CD4-positive, alpha-beta T cell treated with Interleukin-10 for 1 hour (primary cell): ENCODE data around the gene GNAI1.

Experiments
- DNase-seq: peaks from one replicate; pipeline ENCODE4 v3.0.0-alpha.2; 2020

Gene GNAI1

GRCh38 chr7:80165177-80165576 is 30.5 kb downstream of the GNAI1 start:
- DNase-seq = no peak

DNA sequence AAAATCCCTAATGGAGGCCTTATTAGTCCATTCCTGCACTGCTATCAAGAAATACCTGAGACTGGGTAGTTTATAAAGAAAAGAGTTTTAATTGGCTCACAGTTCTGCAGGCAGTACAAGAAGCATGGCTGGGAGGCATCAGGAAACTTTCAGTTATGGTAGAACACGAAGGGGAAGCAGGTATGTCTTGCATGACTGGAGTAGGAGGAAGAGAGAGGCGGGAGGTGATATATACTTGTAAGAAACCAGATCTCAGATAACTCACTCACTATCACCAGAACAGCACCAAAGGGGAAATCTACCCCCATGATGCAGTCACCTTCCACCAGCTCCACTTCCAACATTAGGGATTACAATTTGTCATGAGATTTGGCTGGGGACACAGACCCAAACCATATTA is 35.8 kb downstream of the GNAI1 start:
- DNase-seq = no peak

DNA sequence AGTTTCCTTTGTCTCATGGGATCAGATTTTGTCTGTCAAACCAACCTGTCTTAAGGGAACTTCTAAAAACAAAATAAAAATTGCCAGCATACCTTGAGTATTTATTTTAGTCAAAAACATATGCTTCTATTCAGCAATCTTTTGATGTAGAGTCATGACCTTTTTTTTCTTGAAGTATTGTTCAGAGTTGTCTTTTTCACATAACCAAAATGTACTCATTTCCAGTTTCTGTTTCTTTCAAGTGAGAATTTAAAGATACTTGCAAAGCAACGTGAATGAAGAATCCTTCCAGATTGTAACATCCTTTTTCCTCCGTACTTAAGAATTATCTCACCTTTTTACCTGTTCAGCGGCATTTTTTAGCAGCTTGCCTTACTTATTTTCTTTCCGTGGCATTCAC is 37.8 kb downstream of the GNAI1 start:
- DNase-seq = no peak

GRCh38 chr7:80175744-80176143 is 41.1 kb downstream of the GNAI1 start:
- DNase-seq = no peak

- no peak for DNase-seq
Measured at GRCh38 chr7:80181411-80181810, 46.8 kb downstream of the GNAI1 start.

- no peak for DNase-seq
Measured at GRCh38 chr7:80182630-80183276, 48.1 kb downstream of the GNAI1 start.

GRCh38 chr7:80183351-80183750 is 48.7 kb downstream of the GNAI1 start:
- no peak for DNase-seq

DNA sequence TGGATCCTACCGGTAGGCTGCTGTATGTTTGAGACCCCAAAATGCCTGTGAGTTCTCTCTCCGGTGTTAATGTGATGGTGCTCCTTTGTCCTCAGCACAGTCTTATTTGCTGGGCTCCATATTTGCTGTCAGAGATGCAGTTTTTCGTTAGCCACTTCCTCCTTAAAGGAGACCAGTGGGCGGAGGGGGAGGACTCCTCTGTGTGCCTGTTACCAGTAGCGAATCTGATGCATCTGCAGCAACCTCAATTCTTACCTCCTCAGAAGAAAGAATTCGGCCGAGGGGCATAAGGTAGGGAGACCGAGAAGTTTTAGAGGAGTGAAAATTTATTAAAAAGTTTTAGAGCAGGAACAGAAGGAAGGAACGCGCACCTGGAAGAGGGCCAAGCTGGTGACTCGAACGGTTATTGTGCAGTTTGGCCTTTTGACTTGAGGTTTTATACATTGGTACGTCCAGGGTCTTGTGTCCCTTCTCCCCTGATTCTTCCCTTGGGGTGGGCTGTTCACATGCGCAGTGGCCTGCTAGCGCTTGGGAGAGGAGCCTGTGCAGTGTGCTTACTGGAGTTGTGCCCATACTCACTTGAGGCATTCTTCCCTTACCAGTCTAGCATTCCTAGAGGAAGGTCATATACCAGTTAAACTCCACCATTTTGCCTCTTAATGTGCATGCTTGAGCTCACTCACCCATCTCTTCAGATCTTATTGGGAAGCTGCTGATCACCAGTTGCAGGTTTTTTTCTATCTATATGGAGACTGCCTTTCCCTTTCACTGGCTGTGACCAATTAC is 49.5 kb downstream of the GNAI1 start:
- DNase-seq = no peak

DNA sequence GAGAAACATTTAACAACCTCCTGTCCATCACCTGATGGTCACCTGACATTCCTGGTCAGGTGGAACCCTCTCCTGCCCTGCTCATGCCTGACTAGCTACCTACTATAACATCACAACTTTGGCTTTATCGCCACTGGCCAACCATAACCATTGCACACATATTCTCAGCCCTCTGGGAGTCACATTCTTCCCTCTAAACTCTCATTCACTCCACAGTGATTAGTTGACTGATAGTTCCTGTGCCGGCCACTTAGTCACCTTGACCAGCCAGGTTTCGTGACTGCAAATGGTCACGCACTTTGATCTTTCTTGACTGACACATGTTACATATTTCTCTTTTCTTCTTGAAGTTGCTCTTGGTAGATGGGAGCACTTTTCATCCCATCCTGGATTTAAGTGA is 50.1 kb downstream of the GNAI1 start:
- DNase-seq = no peak

DNA sequence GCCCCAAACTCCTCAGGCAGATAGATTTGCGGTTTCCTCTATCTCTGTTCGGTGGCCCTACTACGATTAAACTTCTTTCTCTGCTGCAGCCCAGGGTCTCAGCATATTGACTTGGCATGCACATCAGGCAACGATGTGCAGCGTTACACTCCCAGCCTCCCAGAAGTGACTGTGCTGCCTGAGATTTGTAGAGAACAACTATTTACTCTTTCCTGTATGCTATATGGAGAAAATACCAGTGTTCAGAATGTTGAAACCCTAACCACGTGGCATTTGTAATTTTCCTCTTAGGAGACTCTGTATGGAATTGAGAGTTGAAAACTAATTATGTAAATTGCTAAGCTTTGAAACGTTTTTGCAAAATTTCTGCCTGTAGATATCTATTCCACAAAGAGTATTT is 50.9 kb downstream of the GNAI1 start:
- DNase-seq = no peak

- no peak for DNase-seq
Measured at GRCh38 chr7:80186721-80187120, 52.1 kb downstream of the GNAI1 start.

GRCh38 chr7:80187279-80187678 is 52.6 kb downstream of the GNAI1 start:
- no peak for DNase-seq

DNA sequence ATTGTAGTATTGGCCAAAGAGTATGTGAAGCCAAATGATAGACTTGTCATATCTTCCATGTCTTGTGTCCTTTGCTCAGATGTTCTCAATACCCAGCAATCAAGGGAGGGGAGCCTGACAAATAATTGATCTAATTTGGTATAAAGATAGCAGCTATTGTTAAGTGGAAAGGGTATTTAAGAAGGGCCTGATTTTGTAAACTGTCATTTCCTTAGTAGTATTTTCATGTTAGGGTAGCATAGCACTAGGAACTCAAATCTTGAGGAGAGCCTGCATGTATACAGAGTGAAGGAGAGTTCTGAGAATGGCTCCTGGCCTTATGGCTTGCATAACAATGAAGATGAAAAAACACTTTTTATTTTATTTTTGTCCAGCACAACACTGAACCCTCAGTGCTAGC is 53.1 kb downstream of the GNAI1 start:
- no peak for DNase-seq

GRCh38 chr7:80189638-80190037 is 55.0 kb downstream of the GNAI1 start:
- DNase-seq = no peak

DNA sequence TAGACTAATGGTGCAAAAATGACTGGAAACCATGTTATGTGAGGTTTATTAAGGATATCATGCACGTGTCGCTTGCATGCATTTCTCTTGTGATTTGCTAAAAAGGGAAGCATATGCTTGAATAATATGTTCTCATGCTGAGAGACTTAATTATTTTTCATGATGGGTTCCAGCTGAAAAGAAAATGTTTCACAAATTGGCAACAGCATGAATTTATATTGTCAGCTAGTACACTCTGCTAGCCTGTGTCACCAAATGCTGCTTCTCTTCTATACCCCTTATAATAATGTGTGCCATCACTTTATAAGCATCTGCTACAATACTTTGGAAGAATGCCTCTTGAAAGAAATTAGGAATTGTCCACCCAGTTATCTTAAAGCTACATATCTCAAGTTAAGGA is 63.0 kb downstream of the GNAI1 start:
- no peak for DNase-seq

- DNase-seq = no peak
Measured at GRCh38 chr7:80199051-80199450, 64.4 kb downstream of the GNAI1 start.

- no peak for DNase-seq
Measured at GRCh38 chr7:80204454-80204853, 69.8 kb downstream of the GNAI1 start.

DNA sequence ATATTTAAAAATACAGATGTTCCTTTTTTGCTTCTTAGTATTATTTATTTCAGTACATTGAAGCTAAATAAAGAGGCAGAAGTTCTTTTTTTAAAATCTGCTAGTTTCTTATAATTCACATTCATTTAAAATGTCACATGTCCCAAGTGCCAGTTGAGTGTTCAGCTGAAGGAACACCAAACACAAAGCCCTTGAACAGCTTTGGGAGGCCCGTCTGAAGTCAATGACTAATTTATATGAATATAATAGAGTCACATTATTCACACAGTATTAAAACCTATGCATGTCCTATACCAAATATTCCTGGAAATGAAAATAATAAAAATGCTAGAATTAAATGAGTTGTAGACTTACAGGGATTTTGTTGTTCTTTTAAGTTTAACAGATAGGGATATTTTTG is 70.3 kb downstream of the GNAI1 start:
- no peak for DNase-seq

GRCh38 chr7:80206763-80207162 is 72.1 kb downstream of the GNAI1 start:
- no peak for DNase-seq

DNA sequence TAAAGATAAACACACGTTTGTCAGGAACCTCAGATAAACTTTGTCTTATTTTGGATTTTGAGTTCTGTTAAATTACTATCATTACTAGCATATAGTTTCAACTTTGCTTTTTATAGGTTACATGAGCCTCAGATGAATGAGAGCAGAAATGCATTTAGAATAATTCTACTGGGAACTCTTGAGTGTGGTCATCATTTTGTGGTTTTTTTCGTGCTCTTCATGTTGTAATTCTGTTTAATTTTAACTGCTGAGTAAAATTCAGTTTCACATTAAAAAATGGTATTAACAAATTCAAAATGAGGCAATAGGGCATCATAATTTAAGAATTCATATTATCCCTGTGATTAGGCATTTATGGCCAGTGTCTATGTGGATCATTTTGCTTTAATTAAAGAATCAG is 72.9 kb downstream of the GNAI1 start:
- DNase-seq = no peak

GRCh38 chr7:80208700-80209099 is 74.1 kb downstream of the GNAI1 start:
- DNase-seq = no peak

DNA sequence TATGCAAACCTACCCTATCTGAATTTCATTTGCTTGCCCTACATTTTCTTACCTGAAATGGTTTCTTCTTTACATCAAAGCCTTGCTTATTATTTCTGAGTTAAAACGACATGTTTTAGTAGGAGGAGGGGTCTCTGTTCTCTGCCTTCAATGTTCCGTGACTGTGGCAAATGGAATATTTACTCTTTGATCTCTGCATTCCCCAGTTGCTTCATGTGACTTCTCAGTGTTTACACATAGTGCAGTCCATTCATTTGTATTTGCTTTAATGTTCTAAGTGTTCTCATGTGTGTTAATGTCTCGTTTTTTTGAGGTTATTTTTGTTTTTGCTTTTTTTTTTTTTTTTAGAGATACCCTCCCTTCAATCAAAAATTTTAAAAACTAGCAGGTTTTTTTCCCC is 75.8 kb downstream of the GNAI1 start:
- no peak for DNase-seq

DNA sequence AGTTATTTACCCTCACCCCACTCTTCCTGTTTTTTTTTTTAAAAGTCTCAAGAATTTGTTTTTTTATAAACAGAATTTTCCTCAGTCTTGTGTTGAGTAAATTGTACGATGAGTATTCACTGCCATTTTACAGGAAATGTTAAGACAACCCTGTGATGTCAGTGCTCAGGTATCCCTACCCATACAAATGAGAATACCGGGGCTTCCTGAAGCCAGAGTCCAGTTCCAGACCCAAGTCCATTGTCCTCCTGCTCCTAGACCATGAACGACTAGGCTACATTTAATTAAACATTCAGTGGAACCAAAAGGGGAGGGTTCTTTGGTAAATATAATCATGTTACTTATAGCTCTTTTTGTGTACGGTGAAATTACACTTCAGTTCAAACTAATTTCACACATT is 79.2 kb downstream of the GNAI1 start:
- no peak for DNase-seq

DNA sequence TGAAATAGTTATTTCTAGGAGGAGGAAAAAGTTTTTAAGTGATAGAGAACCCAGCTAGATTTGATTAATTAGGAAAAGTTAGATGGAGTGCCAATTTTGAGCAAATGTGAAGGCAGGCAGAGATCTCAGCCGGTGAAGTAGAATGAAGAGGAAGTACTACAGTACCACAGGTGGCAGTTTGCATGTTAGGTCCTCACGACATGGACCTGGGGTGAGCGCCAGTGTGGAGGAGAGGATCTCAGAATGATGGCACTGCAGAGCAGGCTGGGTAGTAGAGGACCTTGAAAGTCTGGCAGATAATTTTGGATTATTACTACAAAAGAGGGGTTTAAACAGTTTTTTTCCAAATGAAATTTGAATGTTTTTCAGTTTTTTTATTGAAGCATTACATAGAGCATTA is 81.1 kb downstream of the GNAI1 start:
- no peak for DNase-seq
